Endothelial cell of umbilical vein (primary cell): Measurements from ENCODE around the gene TSR3. TPM values are rescaled to one million over a fixed set of nuclear protein-coding genes. Genes with fewer than 3 reads are reported as not detected.

Source experiments
- BruUV-seq: library from RNA; stranded (reverse); fragments of 400-500 nt; replicated peaks from 2 replicates; lab custom pipeline; 2021; lab: Mats Ljungman, UMichigan
- CTCF ChIA-PET: fragments of 300-600, 350-600 bp; sonication (Branson Sonifier 250); formaldehyde crosslinking; loops from one replicate; lab custom pipeline; 2021; ENCODE audit warnings: antibody characterized with exemption, inconsistent platforms; lab: Charles Lee
- POLR2A ChIA-PET: fragments of 300-600, 350-600 bp; sonication (Branson Sonifier 250); formaldehyde crosslinking; loops from one replicate; lab custom pipeline; 2021; ENCODE audit warnings: antibody characterized with exemption, inconsistent platforms; lab: Charles Lee
- DNase-seq: peaks from one replicate; pipeline ENCODE4 v3.0.0-alpha.2; 2011; ENCODE audit warnings: low read depth, low spot score
- FAIRE-seq: peaks from 2 replicates; lab custom pipeline; 2011; peaks lifted over from hg19 to GRCh38; lab: Jason Lieb, UNC
- H2AFZ ChIP-seq: 2 replicates; pipeline ENCODE4 v1.6.0; 2012; ENCODE audit warnings: low read depth, low read length, control low read depth, inconsistent platforms
- H3K27ac ChIP-seq: 2 replicates; pipeline ENCODE4 v1.5.1; 2011; ENCODE audit warnings: low read depth, mild to moderate bottlenecking, control low read depth, low read length, moderate library complexity; ENCODE audit not compliant: insufficient read depth
- H3K27me3 ChIP-seq, 2 experiments: 2 replicates each; pipeline versions ENCODE4 v1.6.0 to v1.6.1; 2011; ENCODE audit warnings: low read length in 2 of 2, mixed read lengths in 1 of 2; ENCODE audit not compliant: control insufficient read depth in 2 of 2, insufficient read depth in 2 of 2
- H3K36me3 ChIP-seq, 2 experiments: 2 replicates in 1 of 2; 3 replicates in 1 of 2; pipeline ENCODE4 v1.5.1; 2011; ENCODE audit warnings: low read length in 2 of 2, mild to moderate bottlenecking in 1 of 2, moderate library complexity in 1 of 2; ENCODE audit not compliant: control insufficient read depth in 2 of 2, insufficient read depth in 2 of 2; ENCODE audit errors: extremely low read depth in 1 of 2
- H3K4me1 ChIP-seq: 3 replicates; pipeline ENCODE4 v1.5.1; 2011; ENCODE audit warnings: mild to moderate bottlenecking, low read length; ENCODE audit not compliant: control insufficient read depth, insufficient read depth; ENCODE audit errors: extremely low read depth
- H3K4me2 ChIP-seq: 2 replicates; pipeline ENCODE4 v1.6.1; 2011; ENCODE audit warnings: low read length, control low read depth, mixed read lengths; ENCODE audit not compliant: insufficient read depth
- H3K4me3 ChIP-seq, 3 experiments: fragments of 200-600 bp in 1 of 3; sonication (generic), shearing (Covaris generic) in 1 of 3; replicated peaks in 1 of 3; 2 replicates each; pipeline ENCODE4 v1.5.1; 2011 to 2016; ENCODE audit warnings: control low read depth in 3 of 3, low read length in 3 of 3, mild to moderate bottlenecking in 2 of 3, inconsistent platforms in 1 of 3, low read depth in 1 of 3, moderate library complexity in 1 of 3; ENCODE audit not compliant: insufficient read depth in 1 of 3
- H3K79me2 ChIP-seq: 2 replicates; pipeline ENCODE4 v1.6.0; 2012; ENCODE audit warnings: low read length, inconsistent platforms; ENCODE audit not compliant: control insufficient read depth, insufficient read depth
- H3K9ac ChIP-seq: replicated peaks from 2 replicates; pipeline ENCODE3; 2011; ENCODE audit warnings: low read length, control low read depth; ENCODE audit not compliant: insufficient read depth; ENCODE audit errors: extremely low read depth
- H3K9me1 ChIP-seq: replicated peaks from 3 replicates; pipeline ENCODE4 v1.6.0; 2011; ENCODE audit warnings: mild to moderate bottlenecking, low read length; ENCODE audit not compliant: control insufficient read depth, insufficient read depth; ENCODE audit errors: extremely low read depth
- H3K9me3 ChIP-seq: replicated peaks from 2 replicates; pipeline ENCODE4 v1.5.1; 2012; ENCODE audit warnings: low read length, inconsistent platforms; ENCODE audit not compliant: control insufficient read depth, insufficient read depth
- H4K20me1 ChIP-seq: replicated peaks from 2 replicates; pipeline ENCODE3; 2011; ENCODE audit warnings: mild to moderate bottlenecking, low read length; ENCODE audit not compliant: control insufficient read depth, insufficient read depth; ENCODE audit errors: extremely low read depth
- EZH2 ChIP-seq: IDR thresholded peaks from 2 replicates; pipeline ENCODE4 v1.6.1; 2012; ENCODE audit warnings: borderline replicate concordance, low read depth, mild to moderate bottlenecking, moderate library complexity, low read length, inconsistent platforms; ENCODE audit not compliant: severe bottlenecking
- FOS ChIP-seq: IDR thresholded peaks from 2 replicates; pipeline ENCODE4 v1.6.1; 2011; ENCODE audit warnings: mild to moderate bottlenecking, low read length, moderate library complexity, borderline replicate concordance; ENCODE audit not compliant: insufficient read depth
- GATA2 ChIP-seq: IDR thresholded peaks from 2 replicates; pipeline ENCODE4 v1.7.0; 2011; ENCODE audit warnings: low read depth, mild to moderate bottlenecking, moderate library complexity, mixed read lengths, low read length; ENCODE audit not compliant: insufficient read length, insufficient read depth
- JUN ChIP-seq: IDR thresholded peaks from 2 replicates; pipeline ENCODE4 v1.6.1; 2011; ENCODE audit warnings: borderline replicate concordance, low read depth; ENCODE audit not compliant: insufficient read length, insufficient read depth
- MYC ChIP-seq: IDR thresholded peaks from one replicate; pipeline ENCODE4 v1.6.1; 2011; ENCODE audit warnings: mild to moderate bottlenecking, low read depth, low read length
- POLR2A ChIP-seq: IDR thresholded peaks from 2 replicates; pipeline ENCODE4 v1.6.1; 2012; ENCODE audit warnings: low read depth, mild to moderate bottlenecking, control low read depth, low read length
- POLR2AphosphoS5 ChIP-seq: IDR thresholded peaks from 2 replicates; pipeline ENCODE4 v1.6.1; 2012; ENCODE audit warnings: low read depth, mild to moderate bottlenecking, control low read depth, low read length, moderate library complexity; ENCODE audit not compliant: insufficient read depth
- dilution Hi-C: fragments of 300-500 bp; cut with MboI; formaldehyde crosslinking; loops from one replicate; pipeline ENCODE4 v1.15.0; 2019; ENCODE audit warnings: low sequenced_read_pairs; ENCODE audit not compliant: extremely low pct_ligation_motif_present
- intact Hi-C: fragments of 100-400 bp; cut with micrococcal nuclease; formaldehyde crosslinking; loops from one replicate; pipeline ENCODE4 v1.10.0; 2022
- polyA plus RNA-seq, 4 experiments: library from polyadenylated mRNA; depleted of rRNA in 3 of 4; stranded (reverse) in 3 of 4; unstranded in 1 of 4; fragments of >200 nt; gene quantifications; 2 replicates each; pipeline versions ENCODE4 v1.2.1 to v1.2.3, GENCODE V29; 2011 to 2012; ENCODE audit warnings: missing spikeins in 1 of 4
- total RNA-seq: library from RNA; stranded (reverse); gene quantifications from 2 replicates; pipeline ENCODE4 v1.2.3, GENCODE V29; 2021
- TF ChIP-seq, protein P1 (sequence below), 2 donors: IDR thresholded peaks; 1 replicate in 1 of 2; 2 replicates in 1 of 2; pipeline ENCODE4 v1.5.1; 2011; ENCODE audit warnings: low read length in 2 of 2, mild to moderate bottlenecking in 2 of 2, moderate library complexity in 2 of 2, control low read depth in 1 of 2, inconsistent platforms in 1 of 2, low read depth in 1 of 2; ENCODE audit not compliant: insufficient read depth in 1 of 2; ENCODE audit errors: extremely low read depth in 1 of 2
- TF ChIP-seq, protein P2 (sequence below): IDR thresholded peaks from 2 replicates; pipeline ENCODE4 v1.6.1; 2011; ENCODE audit not compliant: insufficient read depth, insufficient read length

The TSR3 gene
- total and polyA plus RNA-seq, 2 donors (not counting 3 experiments of a cell fraction or from before 2014, with no cell fraction given) = 65.4 to 82.7 TPM

DNA sequence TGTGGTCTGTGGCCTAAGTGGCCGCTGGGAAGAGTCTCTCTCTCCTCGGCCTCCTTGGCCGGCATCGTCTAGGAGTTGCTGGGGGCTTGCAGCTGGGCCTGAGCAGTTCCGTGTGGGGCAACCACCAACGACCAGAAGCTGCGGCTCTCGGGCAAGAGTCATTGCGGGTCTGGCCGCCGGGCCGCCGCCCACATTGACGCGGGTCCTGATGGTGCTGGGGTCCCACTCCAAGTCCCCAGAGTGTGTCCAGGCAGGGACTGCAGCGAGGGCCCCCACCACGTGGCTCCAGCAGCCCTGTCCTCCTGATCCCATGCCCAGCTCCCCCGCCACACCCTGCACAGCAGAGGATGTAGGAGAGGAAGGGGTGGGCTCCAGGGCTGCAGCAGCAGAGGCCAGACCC, 31.9 kb upstream of the TSR3 start:
- BruUV-seq = no TSS peak
- Histone ChIP-seq H4K20me1 (no peaks in the 10 kb centered on the region), H3K4me1 (peaks cover 4% of the 10 kb centered on the region), H3K9ac (no peak overlapping the region), H3K4me2 (no peak overlapping the region), H3K9me1 (no peaks in the 10 kb centered on the region), H3K27ac (no peak overlapping the region), H3K27me3 (no peaks in the 10 kb centered on the region), H3K9me3 (no peaks in the 10 kb centered on the region), H3K4me3 (no peak overlapping the region), H3K79me2 (peaks cover 6% of the 10 kb centered on the region), H3K36me3 (peaks cover 0 to 8% of the 10 kb centered on the region in 2 experiments), H2AFZ (no peak overlapping the region)
- FAIRE-seq (no peak), DNase-seq (no peak)
- ChIA-PET CTCF (interaction anchor here (1.5 kb wide), 1 partner anchor 18 kb away, joined by 3 read pairs; no protein-coding TSS in a partner anchor), POLR2A (no interaction called here)
- TF ChIP-seq POLR2A (no peak), POLR2AphosphoS5 (no peak), GATA2 (no peak), MYC (no peak), EZH2 (no peak), JUN (no peak), FOS (no peak)
- TF ChIP-seq, protein P1, sequence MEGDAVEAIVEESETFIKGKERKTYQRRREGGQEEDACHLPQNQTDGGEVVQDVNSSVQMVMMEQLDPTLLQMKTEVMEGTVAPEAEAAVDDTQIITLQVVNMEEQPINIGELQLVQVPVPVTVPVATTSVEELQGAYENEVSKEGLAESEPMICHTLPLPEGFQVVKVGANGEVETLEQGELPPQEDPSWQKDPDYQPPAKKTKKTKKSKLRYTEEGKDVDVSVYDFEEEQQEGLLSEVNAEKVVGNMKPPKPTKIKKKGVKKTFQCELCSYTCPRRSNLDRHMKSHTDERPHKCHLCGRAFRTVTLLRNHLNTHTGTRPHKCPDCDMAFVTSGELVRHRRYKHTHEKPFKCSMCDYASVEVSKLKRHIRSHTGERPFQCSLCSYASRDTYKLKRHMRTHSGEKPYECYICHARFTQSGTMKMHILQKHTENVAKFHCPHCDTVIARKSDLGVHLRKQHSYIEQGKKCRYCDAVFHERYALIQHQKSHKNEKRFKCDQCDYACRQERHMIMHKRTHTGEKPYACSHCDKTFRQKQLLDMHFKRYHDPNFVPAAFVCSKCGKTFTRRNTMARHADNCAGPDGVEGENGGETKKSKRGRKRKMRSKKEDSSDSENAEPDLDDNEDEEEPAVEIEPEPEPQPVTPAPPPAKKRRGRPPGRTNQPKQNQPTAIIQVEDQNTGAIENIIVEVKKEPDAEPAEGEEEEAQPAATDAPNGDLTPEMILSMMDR (IDR thresholded peaks at IDR 0.05; ENCODE audit: extremely low read depth in 1 of 2, insufficient read depth in 1 of 2, low read depth in 1 of 2, low read length in 2 of 2) = no peak
- TF ChIP-seq, protein P2, sequence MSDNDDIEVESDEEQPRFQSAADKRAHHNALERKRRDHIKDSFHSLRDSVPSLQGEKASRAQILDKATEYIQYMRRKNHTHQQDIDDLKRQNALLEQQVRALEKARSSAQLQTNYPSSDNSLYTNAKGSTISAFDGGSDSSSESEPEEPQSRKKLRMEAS = no peak
- intact Hi-C loops = no loop called here
- dilution Hi-C loops = no loop called here
